Spinal cord (tissue), 10 donors: ENCODE measurements around the gene BTBD9. TPM values are rescaled to one million over a fixed set of nuclear protein-coding genes. Genes with fewer than 3 reads are reported as not detected.
"Not testable (repeated sequence)": the region's sequence is repeated elsewhere in the genome, so short reads cannot be mapped to it uniquely, and the experiment has no call there.

ENCODE experiments used
- DNase-seq, 6 donors: peaks; one replicate each; pipeline versions ENCODE4 v3.0.0 to v3.0.0-alpha.2; 2013 to 2015; ENCODE audit warnings: low spot score in 6 of 6, low read depth in 4 of 6
- H3K27ac ChIP-seq: one replicate; pipeline ENCODE4 v1.5.1; 2013; ENCODE audit warnings: low read depth, low read length, control low read depth
- H3K27me3 ChIP-seq: one replicate; pipeline ENCODE4 v1.6.1; 2013; ENCODE audit warnings: low read length; ENCODE audit not compliant: control insufficient read depth, insufficient read depth
- H3K36me3 ChIP-seq: one replicate; pipeline ENCODE4 v1.6.1; 2013; ENCODE audit warnings: low read length; ENCODE audit not compliant: control insufficient read depth, insufficient read depth
- H3K4me1 ChIP-seq: one replicate; pipeline ENCODE4 v1.6.1; 2013; ENCODE audit warnings: low read length; ENCODE audit not compliant: control insufficient read depth, insufficient read depth
- H3K4me3 ChIP-seq: one replicate; pipeline ENCODE4 v1.5.1; 2013; ENCODE audit warnings: low read depth, low read length, control low read depth
- H3K9me3 ChIP-seq: one replicate; pipeline ENCODE4 v1.6.1; 2013; ENCODE audit warnings: low read length; ENCODE audit not compliant: control insufficient read depth, insufficient read depth
- WGBS: methylation state at CpG from one replicate; pipeline ENCODE4 v1.1.5; 2013; ENCODE audit warnings: missing lambda C conversion rate; ENCODE audit not compliant: insufficient coverage; 5-methylcytosine and 5-hydroxymethylcytosine counted together
- polyA plus RNA-seq, 2 donors: library from polyadenylated mRNA; unstranded; fragments of 120-200 nt; gene quantifications; one replicate each; pipeline ENCODE4 v1.2.1, GENCODE V29; 2013; ENCODE audit not compliant: insufficient read length in 2 of 2
- total RNA-seq, 2 donors: library from RNA; depleted of rRNA in 1 of 2; stranded (reverse); fragments of 120-200 nt in 1 of 2; fragments of >200 nt in 1 of 2; gene quantifications; one replicate each; pipeline versions ENCODE4 v1.2.3 to v1.2.4, GENCODE V29; 2013 to 2014
- donor health status: healthy.

The BTBD9 gene
- total and polyA plus RNA-seq, 4 donors, result 14.6 to 38.6 (median 16.9) TPM

- Histone ChIP-seq H3K4me1 (peaks cover 7% of the 10 kb centered on the region), H3K36me3 (no peaks in the 10 kb centered on the region), H3K27ac (no peak overlapping the region), H3K27me3 (no peaks in the 10 kb centered on the region), H3K9me3 (no peaks in the 10 kb centered on the region), H3K4me3 (no peak overlapping the region)
- 94% methylated on average over 1 of the region's 1 CpG for WGBS
- DNase-seq, result no peak
These were observed 3.7 kb downstream of the BTBD9 start for GRCh38 chr6:38636027-38636426.

DNA sequence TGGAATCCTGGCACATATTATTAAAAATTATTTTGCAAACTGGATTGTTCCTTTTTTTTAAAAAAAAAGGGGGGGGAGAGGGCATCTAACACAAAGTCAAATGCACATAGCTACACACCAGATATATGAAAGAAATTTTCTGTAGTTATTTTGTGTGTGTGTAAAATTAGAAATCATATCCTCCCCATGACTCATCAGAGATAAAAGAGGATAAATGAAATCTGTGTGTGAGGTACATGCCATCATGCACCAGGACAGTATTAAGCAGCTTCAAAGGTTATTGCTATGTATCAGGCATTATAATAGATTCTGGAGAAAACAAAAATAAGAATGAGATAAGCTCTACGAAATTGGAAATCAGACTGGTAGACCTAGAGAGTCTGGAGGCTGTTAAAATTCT is 5.2 kb downstream of the BTBD9 start:
- Histone ChIP-seq H3K4me1 (no peaks in the 10 kb centered on the region), H3K27me3 (no peaks in the 10 kb centered on the region), H3K27ac (no peak overlapping the region), H3K9me3 (no peaks in the 10 kb centered on the region), H3K4me3 (no peak overlapping the region), H3K36me3 (no peaks in the 10 kb centered on the region)
- no peak for DNase-seq
- WGBS, result no CpG with 5 or more reads among the region's 1 CpG

- Histone ChIP-seq H3K4me3 (no peak overlapping the region), H3K4me1 (no peaks in the 10 kb centered on the region), H3K36me3 (no peaks in the 10 kb centered on the region), H3K27me3 (no peaks in the 10 kb centered on the region), H3K27ac (no peak overlapping the region), H3K9me3 (no peaks in the 10 kb centered on the region)
- WGBS, result no CpG with 5 or more reads among the region's 1 CpG
- no peak for DNase-seq
These were observed 7.2 kb downstream of the BTBD9 start for GRCh38 chr6:38632490-38632889.

DNA sequence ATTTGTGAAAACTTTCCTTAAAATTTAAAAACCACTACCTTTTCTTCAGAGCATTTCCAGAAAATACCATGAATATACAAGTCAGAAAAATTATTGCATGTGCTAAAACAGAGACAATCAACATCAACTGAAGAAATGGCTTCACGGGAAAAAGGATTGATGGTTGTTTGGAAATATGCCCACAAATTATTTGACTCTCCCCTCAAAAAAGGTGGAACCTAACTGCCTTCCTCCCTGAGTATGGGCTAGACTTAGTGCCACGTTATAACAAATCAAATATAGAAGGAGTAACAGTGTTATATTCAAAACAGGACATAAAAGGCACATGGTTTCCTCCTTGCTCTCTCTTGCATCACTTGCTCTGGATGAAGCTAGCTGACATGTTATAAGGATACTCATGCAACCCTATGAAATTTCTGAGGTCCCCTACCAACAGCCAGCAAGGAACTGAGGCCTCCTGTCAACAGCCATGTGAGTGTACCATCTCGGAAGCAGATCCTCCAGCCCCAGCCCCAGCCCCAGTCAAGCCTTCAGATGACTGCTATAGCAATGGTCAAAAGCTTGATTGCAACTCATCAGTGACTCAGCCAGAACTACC is 8.4 kb downstream of the BTBD9 start:
- no peak for DNase-seq
- 89% methylated on average over 1 of the region's 3 CpGs for WGBS
- H3K4me3 ChIP-seq, result no peak overlapping the region
- no peaks in the 10 kb centered on the region for H3K9me3 ChIP-seq
- H3K27ac ChIP-seq, result no peak overlapping the region
- H3K36me3 ChIP-seq, result no peaks in the 10 kb centered on the region
- no peaks in the 10 kb centered on the region for H3K27me3 ChIP-seq
- no peaks in the 10 kb centered on the region for H3K4me1 ChIP-seq

DNA sequence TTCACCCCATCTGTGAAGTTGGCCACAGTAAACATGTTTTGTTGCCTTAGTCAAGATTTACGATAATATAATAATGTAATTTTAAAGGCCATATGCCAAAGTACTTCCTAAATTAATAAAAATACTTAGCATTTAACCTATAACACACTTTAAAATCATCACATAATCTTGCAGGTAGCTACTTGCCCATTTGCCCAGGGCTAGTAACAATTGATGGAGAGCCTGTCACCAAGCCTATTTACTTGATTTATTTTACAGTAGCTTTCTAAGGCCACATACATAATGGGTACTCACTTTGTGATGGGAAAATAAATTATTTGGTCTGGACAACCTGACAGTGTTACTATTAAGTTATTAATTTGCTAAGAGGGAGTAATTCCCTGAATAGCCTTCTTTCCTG is 14.5 kb downstream of the BTBD9 start:
- no peaks in the 10 kb centered on the region for H3K4me1 ChIP-seq

GRCh38 chr6:38619342-38619741 is 20.4 kb downstream of the BTBD9 start:
- not testable (repeated sequence) for H3K36me3 ChIP-seq, H3K4me3 ChIP-seq, H3K27me3 ChIP-seq, H3K9me3 ChIP-seq, H3K4me1 ChIP-seq, DNase-seq, H3K27ac ChIP-seq
- 100% methylated on average over 1 of the region's 1 CpG for WGBS

More for the DNA sequence above, 14.5 kb downstream of the BTBD9 start:
- no peak overlapping the region for H3K4me3 ChIP-seq
- WGBS, result no CpG with 5 or more reads among the region's 1 CpG
- no peaks in the 10 kb centered on the region for H3K9me3 ChIP-seq
- H3K27ac ChIP-seq, result no peak overlapping the region
- H3K27me3 ChIP-seq, result no peaks in the 10 kb centered on the region
- H3K36me3 ChIP-seq, result no peaks in the 10 kb centered on the region
- peak in 1 of 6 donors; percentile 13 for DNase-seq

GRCh38 chr6:38618301-38618700 is 21.4 kb downstream of the BTBD9 start:
- H3K27me3 ChIP-seq, H3K4me1 ChIP-seq, H3K9me3 ChIP-seq, H3K36me3 ChIP-seq, H3K4me3 ChIP-seq, DNase-seq, H3K27ac ChIP-seq: not testable (repeated sequence)
- WGBS, result no CpG with 5 or more reads among the region's 1 CpG

DNA sequence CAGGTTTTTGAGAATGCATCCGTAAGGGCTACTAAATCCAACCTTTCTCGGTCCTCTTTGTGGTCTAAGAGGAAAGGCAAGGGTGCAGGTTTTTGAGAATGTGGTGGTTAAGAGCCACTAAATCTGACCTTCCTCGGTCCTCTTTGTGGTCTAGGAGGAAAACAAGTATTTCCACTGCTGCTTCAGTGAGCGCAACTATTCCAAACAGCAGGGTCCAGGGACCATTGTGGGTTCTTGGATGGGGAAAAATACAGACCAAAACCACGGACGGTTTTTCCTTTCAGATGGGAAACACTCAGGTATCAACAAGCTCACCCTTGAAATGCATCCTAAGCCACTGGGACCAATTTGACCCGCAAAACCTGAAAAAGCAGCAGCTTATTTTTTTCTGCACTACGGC is 21.9 kb downstream of the BTBD9 start:
- Histone ChIP-seq H3K9me3 (peaks cover 2% of the 10 kb centered on the region), H3K27ac (no peak overlapping the region), H3K4me3 (no peak overlapping the region), H3K27me3 (no peaks in the 10 kb centered on the region), H3K4me1 (no peaks in the 10 kb centered on the region), H3K36me3 (no peaks in the 10 kb centered on the region)
- 83% methylated on average over 1 of the region's 8 CpGs for WGBS
- DNase-seq, result no peak

GRCh38 chr6:38612143-38612965 is 27.4 kb downstream of the BTBD9 start:
- Histone ChIP-seq H3K4me3 (no peak overlapping the region), H3K36me3 (no peaks in the 10 kb centered on the region), H3K9me3 (peaks cover 2% of the 10 kb centered on the region), H3K27me3 (no peaks in the 10 kb centered on the region), H3K4me1 (no peaks in the 10 kb centered on the region), H3K27ac (no peak overlapping the region)
- no peak for DNase-seq
- no CpG with 5 or more reads among the region's 1 CpG for WGBS

GRCh38 chr6:38610050-38610625 is 29.6 kb downstream of the BTBD9 start:
- no peak overlapping the region for H3K27ac ChIP-seq
- H3K9me3 ChIP-seq, result no peaks in the 10 kb centered on the region
- peak in 2 of 6 donors; percentile 10 to 20 for DNase-seq
- no peaks in the 10 kb centered on the region for H3K4me1 ChIP-seq
- whole genome bisulfite sequencing, result no CpG with 5 or more reads among the region's 6 CpGs
- no peaks in the 10 kb centered on the region for H3K36me3 ChIP-seq
- H3K27me3 ChIP-seq, result no peaks in the 10 kb centered on the region
- no peak overlapping the region for H3K4me3 ChIP-seq
